Measurements from ENCODE around the gene LY86.

LY86 gene

DNA sequence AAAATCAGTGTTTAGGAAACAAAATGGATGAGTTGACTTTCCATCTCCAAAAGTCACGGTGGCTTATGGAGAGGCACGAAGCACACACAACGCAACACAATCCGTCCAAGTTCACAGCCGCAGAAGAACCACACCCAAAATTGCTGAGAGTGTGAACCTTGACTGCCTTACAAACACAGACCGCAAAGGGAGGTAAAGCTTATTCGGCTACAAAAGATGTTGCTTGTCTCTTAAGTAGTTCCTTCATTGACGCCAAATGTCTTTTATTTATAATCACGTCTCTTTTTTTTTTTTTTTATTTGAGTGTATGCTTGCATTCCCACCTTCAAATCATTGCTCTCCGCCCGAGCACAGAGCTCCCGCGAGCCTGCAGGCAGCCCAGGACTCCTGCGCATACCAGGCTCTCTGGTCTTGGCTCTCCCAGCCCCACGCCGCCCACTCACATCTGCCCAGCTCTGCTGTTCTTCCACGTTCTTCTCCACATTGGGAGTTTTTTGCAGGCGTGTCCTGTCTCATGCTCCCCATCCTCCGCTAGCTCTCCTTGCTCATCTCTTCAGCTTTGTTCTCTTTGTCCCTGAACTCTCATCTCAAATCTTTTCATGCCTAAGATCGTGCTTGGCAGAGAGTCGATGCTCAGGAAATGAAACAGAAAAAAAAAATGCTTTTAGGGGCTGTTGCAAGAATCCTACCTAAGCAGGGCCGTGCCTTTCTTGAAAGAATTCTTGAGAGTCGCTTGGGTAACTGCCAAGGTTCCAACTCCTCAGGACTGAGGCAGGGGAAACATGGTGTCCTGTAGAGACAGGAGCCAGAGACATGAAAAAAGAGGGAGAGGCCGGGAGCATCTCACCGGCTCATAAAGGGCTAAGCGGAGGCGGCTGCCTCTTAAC, 25.8 kb downstream of the LY86 start:
- no peak overlapping the region for H3K27ac Mint-ChIP-seq
- no peaks in the 10 kb centered on the region for H3K9me3 Mint-ChIP-seq
- H3K36me3 Mint-ChIP-seq (ENCODE audit: low read depth): no peaks in the 10 kb centered on the region
- no peaks in the 10 kb centered on the region for H3K27me3 Mint-ChIP-seq
- H3K4me3 Mint-ChIP-seq: peak overlapping the region; percentile 40
- peak; percentile 21 for ATAC-seq
- peak; percentile 17 for DNase-seq
- peaks cover 56% of the 10 kb centered on the region for H3K4me1 Mint-ChIP-seq

DNA sequence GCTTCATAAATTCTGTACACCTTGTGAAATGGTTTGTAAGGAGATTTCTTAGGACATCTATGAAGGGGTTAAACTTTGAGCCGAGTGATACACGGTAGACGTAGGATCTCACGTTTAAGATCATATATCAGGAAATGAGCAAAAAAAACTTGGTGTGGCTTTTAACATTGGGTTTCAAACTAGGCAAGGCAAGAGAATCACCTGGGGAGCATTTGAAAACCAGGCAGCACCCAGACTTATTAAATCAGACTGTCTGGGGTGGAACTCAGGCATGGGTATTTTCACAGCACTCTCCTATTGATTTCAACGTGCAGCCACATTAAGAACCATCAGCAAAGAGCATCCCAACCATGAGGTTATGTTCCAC, 26.4 kb downstream of the LY86 start:
- H3K4me1 Mint-ChIP-seq: peaks cover 53% of the 10 kb centered on the region
- no peak for ATAC-seq

GRCh38 chr6:6616656-6617055, 28.1 kb downstream of the LY86 start:
- H3K36me3 Mint-ChIP-seq (ENCODE audit: low read depth): no peaks in the 10 kb centered on the region
- H3K27me3 Mint-ChIP-seq: no peaks in the 10 kb centered on the region
- H3K4me1 Mint-ChIP-seq: peaks cover 38% of the 10 kb centered on the region
- no peak overlapping the region for H3K4me3 Mint-ChIP-seq
- no peak for ATAC-seq
- H3K27ac Mint-ChIP-seq: no peak overlapping the region
- H3K9me3 Mint-ChIP-seq: no peaks in the 10 kb centered on the region
- DNase-seq: no peak

More for the DNA sequence above, 26.4 kb downstream of the LY86 start:
- Mint-ChIP-seq H3K27ac (no peak overlapping the region), H3K9me3 (no peaks in the 10 kb centered on the region), H3K36me3 (ENCODE audit: low read depth) (no peaks in the 10 kb centered on the region), H3K4me3 (no peak overlapping the region), H3K27me3 (no peaks in the 10 kb centered on the region)
- no peak for DNase-seq

- Mint-ChIP-seq H3K27ac (no peak overlapping the region), H3K4me1 (peaks cover 20% of the 10 kb centered on the region), H3K27me3 (no peaks in the 10 kb centered on the region), H3K9me3 (no peaks in the 10 kb centered on the region), H3K36me3 (ENCODE audit: low read depth) (no peaks in the 10 kb centered on the region), H3K4me3 (no peak overlapping the region)
- DNase-seq: no peak
- no peak for ATAC-seq
These were observed 30.7 kb downstream of the LY86 start for GRCh38 chr6:6619021-6619794.

DNA sequence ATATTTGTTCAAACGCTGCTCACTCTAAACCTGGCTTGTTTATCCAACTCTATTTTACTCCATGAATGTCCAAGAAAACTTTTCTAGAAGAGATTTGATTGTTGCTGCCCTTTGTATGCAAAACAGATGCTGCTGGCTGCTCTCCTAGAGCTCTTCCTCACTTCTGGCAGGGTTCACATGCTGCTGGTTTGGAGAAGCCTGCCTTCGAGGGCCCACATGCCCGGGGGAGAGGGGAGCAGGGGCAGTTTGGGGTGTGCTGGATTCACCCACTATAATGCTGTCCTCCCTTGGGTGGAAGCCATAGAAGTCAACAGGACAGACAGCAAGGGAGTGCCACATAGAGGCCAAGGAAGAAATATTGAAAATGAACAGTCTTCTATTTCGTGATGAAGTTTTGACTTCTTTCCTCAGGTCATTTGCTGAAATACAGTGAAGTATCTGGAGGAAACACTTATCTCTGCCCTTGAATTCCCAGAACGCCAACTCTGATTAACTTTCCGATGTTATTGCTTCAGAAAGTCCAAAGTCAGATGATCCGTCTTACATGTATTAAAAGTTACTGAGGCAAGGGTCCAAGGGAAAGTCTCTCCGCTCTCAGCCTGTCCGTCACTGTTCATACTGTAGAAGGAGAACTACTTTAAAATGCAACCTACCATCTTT, 32.4 kb downstream of the LY86 start:
- Mint-ChIP-seq H3K4me3 (no peak overlapping the region), H3K4me1 (peaks cover 11% of the 10 kb centered on the region), H3K27ac (no peak overlapping the region), H3K36me3 (ENCODE audit: low read depth) (no peaks in the 10 kb centered on the region), H3K27me3 (no peaks in the 10 kb centered on the region), H3K9me3 (no peaks in the 10 kb centered on the region)
- ATAC-seq (no peak), DNase-seq (no peak)

- DNase-seq (no peak), ATAC-seq (no peak)
- no peaks in the 10 kb centered on the region for H3K36me3 Mint-ChIP-seq (ENCODE audit: low read depth)
- no peaks in the 10 kb centered on the region for H3K9me3 Mint-ChIP-seq
- H3K27ac Mint-ChIP-seq: no peak overlapping the region
- H3K4me1 Mint-ChIP-seq: peaks cover 6% of the 10 kb centered on the region
- no peaks in the 10 kb centered on the region for H3K27me3 Mint-ChIP-seq
- no peak overlapping the region for H3K4me3 Mint-ChIP-seq
These were observed 34.0 kb downstream of the LY86 start for GRCh38 chr6:6622501-6622900.

GRCh38 chr6:6623553-6623952, 35.0 kb downstream of the LY86 start:
- no peaks in the 10 kb centered on the region for H3K36me3 Mint-ChIP-seq (ENCODE audit: low read depth)
- no peak overlapping the region for H3K27ac Mint-ChIP-seq
- no peaks in the 10 kb centered on the region for H3K9me3 Mint-ChIP-seq
- no peak for DNase-seq
- H3K4me1 Mint-ChIP-seq: peaks cover 8% of the 10 kb centered on the region
- no peak for ATAC-seq
- H3K27me3 Mint-ChIP-seq: no peaks in the 10 kb centered on the region
- H3K4me3 Mint-ChIP-seq: no peak overlapping the region

GRCh38 chr6:6624269-6624990, 35.9 kb downstream of the LY86 start:
- H3K36me3 Mint-ChIP-seq (ENCODE audit: low read depth): no peaks in the 10 kb centered on the region
- peaks cover 7% of the 10 kb centered on the region for H3K4me1 Mint-ChIP-seq
- H3K27ac Mint-ChIP-seq: no peak overlapping the region
- no peaks in the 10 kb centered on the region for H3K9me3 Mint-ChIP-seq
- H3K4me3 Mint-ChIP-seq: no peak overlapping the region
- ATAC-seq (no peak), DNase-seq (no peak)
- H3K27me3 Mint-ChIP-seq: no peaks in the 10 kb centered on the region

DNA sequence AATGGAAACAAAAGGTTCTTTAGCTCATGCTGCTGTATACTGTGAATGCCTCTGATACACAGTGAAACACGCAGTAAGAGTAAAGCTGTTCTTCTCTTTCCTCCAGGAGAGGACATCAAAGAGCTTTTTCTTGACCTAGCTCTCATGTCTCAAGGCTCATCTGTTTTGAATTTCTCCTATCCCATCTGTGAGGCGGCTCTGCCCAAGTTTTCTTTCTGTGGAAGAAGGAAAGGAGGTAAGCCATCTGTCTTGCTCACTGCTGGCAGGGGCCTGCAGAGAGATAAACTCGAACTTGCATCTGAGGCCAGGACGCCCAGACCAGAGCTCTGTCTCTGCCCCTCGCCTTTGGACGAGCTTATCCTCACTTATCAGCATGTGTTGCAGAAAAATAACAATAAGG, 37.7 kb downstream of the LY86 start:
- H3K9me3 Mint-ChIP-seq: no peaks in the 10 kb centered on the region
- H3K27ac Mint-ChIP-seq: no peak overlapping the region
- no peaks in the 10 kb centered on the region for H3K36me3 Mint-ChIP-seq (ENCODE audit: low read depth)
- ATAC-seq (no peak), DNase-seq (no peak)
- H3K4me1 Mint-ChIP-seq: peaks cover 4% of the 10 kb centered on the region
- no peak overlapping the region for H3K4me3 Mint-ChIP-seq
- H3K27me3 Mint-ChIP-seq: no peaks in the 10 kb centered on the region

GRCh38 chr6:6629402-6629801, 40.9 kb downstream of the LY86 start:
- Mint-ChIP-seq H3K36me3 (ENCODE audit: low read depth) (no peaks in the 10 kb centered on the region), H3K27ac (no peak overlapping the region), H3K27me3 (no peaks in the 10 kb centered on the region), H3K4me3 (no peak overlapping the region), H3K9me3 (no peaks in the 10 kb centered on the region), H3K4me1 (peaks cover 12% of the 10 kb centered on the region)
- no peak for DNase-seq
- no peak for ATAC-seq

GRCh38 chr6:6631053-6631452, 42.5 kb downstream of the LY86 start:
- H3K36me3 Mint-ChIP-seq (ENCODE audit: low read depth): no peaks in the 10 kb centered on the region

GRCh38 chr6:6631534-6632276, 43.2 kb downstream of the LY86 start:
- H3K27ac Mint-ChIP-seq: no peak overlapping the region
- DNase-seq (no peak), ATAC-seq (no peak)
- no peaks in the 10 kb centered on the region for H3K27me3 Mint-ChIP-seq
- peaks cover 21% of the 10 kb centered on the region for H3K4me1 Mint-ChIP-seq
- H3K36me3 Mint-ChIP-seq (ENCODE audit: low read depth): no peaks in the 10 kb centered on the region
- no peak overlapping the region for H3K4me3 Mint-ChIP-seq
- no peaks in the 10 kb centered on the region for H3K9me3 Mint-ChIP-seq

More at GRCh38 chr6:6631053-6631452, 42.5 kb downstream of the LY86 start:
- peaks cover 21% of the 10 kb centered on the region for H3K4me1 Mint-ChIP-seq
- no peaks in the 10 kb centered on the region for H3K27me3 Mint-ChIP-seq
- no peak for DNase-seq
- H3K9me3 Mint-ChIP-seq: no peaks in the 10 kb centered on the region
- no peak overlapping the region for H3K27ac Mint-ChIP-seq
- no peak for ATAC-seq
- no peak overlapping the region for H3K4me3 Mint-ChIP-seq

- H3K27me3 Mint-ChIP-seq: no peaks in the 10 kb centered on the region
- ATAC-seq (no peak), DNase-seq (no peak)
- H3K9me3 Mint-ChIP-seq: no peaks in the 10 kb centered on the region
- H3K36me3 Mint-ChIP-seq (ENCODE audit: low read depth): no peaks in the 10 kb centered on the region
- H3K27ac Mint-ChIP-seq: no peak overlapping the region
- H3K4me3 Mint-ChIP-seq: no peak overlapping the region
- H3K4me1 Mint-ChIP-seq: peaks cover 19% of the 10 kb centered on the region
These were observed 45.6 kb downstream of the LY86 start for GRCh38 chr6:6633898-6634734.
